Nephron progenitor cell (in vitro differentiated cells): Measurements from ENCODE around the gene AOX1.
"Not testable (repeated sequence)": the region's sequence is repeated elsewhere in the genome, so short reads cannot be mapped to it uniquely, and the experiment has no call there.

ENCODE experiments used
- DNase-seq: peaks from one replicate; pipeline ENCODE4 v3.0.0; 2021
- H3K27ac Mint-ChIP-seq: 2 replicates; pipeline ENCODE4 v1.8.0; 2021; ENCODE audit warnings: mild to moderate bottlenecking, moderate library complexity, mixed read lengths
- H3K27me3 Mint-ChIP-seq: 2 replicates; pipeline ENCODE4 v1.8.0; 2021; ENCODE audit warnings: mild to moderate bottlenecking, low read depth, mixed read lengths; ENCODE audit not compliant: poor library complexity
- H3K36me3 Mint-ChIP-seq: 2 replicates; pipeline ENCODE4 v1.8.0; 2021; ENCODE audit warnings: low read depth, mixed read lengths
- H3K4me1 Mint-ChIP-seq: 2 replicates; pipeline ENCODE4 v1.8.0; 2021; ENCODE audit warnings: mixed read lengths
- H3K4me3 Mint-ChIP-seq: 2 replicates; pipeline ENCODE4 v1.8.0; 2021; ENCODE audit warnings: mild to moderate bottlenecking, moderate library complexity, mixed read lengths
- H3K9me3 Mint-ChIP-seq: 2 replicates; pipeline ENCODE4 v1.8.0; 2021; ENCODE audit warnings: mild to moderate bottlenecking, moderate library complexity, mixed read lengths
- CTCF ChIP-seq: fragments of 200-600 bp; sonication (generic); IDR thresholded peaks from 2 replicates; pipeline ENCODE4 v1.5.0; 2021; ENCODE audit warnings: antibody characterized with exemption

AOX1 gene

GRCh38 chr2:200625958-200626363 is 40.1 kb downstream of the AOX1 start:
- DNase-seq: no peak
- H3K27me3 Mint-ChIP-seq: peaks cover 3% of the 10 kb centered on the region
- no peak for TF ChIP-seq CTCF
- no peak overlapping the region for H3K4me3 Mint-ChIP-seq
- peaks cover 20% of the 10 kb centered on the region for H3K4me1 Mint-ChIP-seq
- H3K36me3 Mint-ChIP-seq: no peaks in the 10 kb centered on the region
- H3K27ac Mint-ChIP-seq: no peak overlapping the region
- no peaks in the 10 kb centered on the region for H3K9me3 Mint-ChIP-seq

- Mint-ChIP-seq H3K27me3 (peaks cover 3% of the 10 kb centered on the region), H3K4me1 (peaks cover 20% of the 10 kb centered on the region), H3K4me3 (no peak overlapping the region), H3K27ac (no peak overlapping the region), H3K36me3 (no peaks in the 10 kb centered on the region), H3K9me3 (no peaks in the 10 kb centered on the region)
- TF ChIP-seq CTCF: no peak
- DNase-seq: no peak
Observed at GRCh38 chr2:200627110-200627770, 41.4 kb downstream of the AOX1 start.

DNA sequence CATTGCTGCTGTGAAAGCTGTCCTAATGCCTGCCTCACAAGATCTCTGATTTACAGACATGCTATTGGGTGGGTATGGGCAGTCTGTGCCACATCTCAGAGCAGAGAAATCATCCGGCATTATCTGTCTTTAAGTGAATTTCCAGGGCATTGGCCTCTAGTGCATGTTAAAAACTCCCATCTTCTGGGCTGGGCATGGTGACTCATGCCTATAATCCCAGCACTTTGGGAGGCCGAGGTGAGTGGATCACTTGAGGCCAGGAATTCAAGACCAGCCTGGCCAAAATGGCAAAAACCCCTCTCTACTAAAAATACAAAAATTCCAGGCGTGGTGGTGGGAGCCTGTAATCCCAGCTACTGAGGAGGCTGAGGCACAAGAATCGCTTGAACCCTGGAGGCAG is 42.6 kb downstream of the AOX1 start:
- H3K27me3 Mint-ChIP-seq, H3K36me3 Mint-ChIP-seq, H3K27ac Mint-ChIP-seq, H3K4me3 Mint-ChIP-seq, DNase-seq, H3K9me3 Mint-ChIP-seq: not testable (repeated sequence)
- H3K4me1 Mint-ChIP-seq: peaks cover 18% of the 10 kb centered on the region

DNA sequence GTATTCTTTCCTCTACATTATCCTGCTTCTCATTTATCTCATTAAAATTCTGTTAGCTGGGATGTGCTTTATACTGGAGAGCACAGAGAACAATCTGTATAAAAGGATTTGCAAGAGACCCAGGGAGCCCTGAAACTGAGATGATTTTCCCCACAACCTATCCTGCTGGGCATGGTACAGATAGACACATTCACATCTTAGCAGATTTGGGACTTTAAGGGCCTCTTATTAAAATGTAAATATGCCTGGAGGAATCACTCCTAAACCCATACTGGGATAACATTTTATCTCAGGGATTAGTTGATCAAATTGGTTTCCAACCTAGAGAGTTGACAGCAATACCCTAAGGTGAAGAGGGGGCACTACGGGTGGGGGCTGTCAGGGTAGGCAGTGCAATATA is 45.5 kb downstream of the AOX1 start:
- no peak for TF ChIP-seq CTCF
- Mint-ChIP-seq H3K36me3 (no peaks in the 10 kb centered on the region), H3K4me1 (peaks cover 17% of the 10 kb centered on the region), H3K27ac (no peak overlapping the region), H3K27me3 (peaks cover 3% of the 10 kb centered on the region), H3K4me3 (no peak overlapping the region), H3K9me3 (peaks cover 13% of the 10 kb centered on the region)
- no peak for DNase-seq

DNA sequence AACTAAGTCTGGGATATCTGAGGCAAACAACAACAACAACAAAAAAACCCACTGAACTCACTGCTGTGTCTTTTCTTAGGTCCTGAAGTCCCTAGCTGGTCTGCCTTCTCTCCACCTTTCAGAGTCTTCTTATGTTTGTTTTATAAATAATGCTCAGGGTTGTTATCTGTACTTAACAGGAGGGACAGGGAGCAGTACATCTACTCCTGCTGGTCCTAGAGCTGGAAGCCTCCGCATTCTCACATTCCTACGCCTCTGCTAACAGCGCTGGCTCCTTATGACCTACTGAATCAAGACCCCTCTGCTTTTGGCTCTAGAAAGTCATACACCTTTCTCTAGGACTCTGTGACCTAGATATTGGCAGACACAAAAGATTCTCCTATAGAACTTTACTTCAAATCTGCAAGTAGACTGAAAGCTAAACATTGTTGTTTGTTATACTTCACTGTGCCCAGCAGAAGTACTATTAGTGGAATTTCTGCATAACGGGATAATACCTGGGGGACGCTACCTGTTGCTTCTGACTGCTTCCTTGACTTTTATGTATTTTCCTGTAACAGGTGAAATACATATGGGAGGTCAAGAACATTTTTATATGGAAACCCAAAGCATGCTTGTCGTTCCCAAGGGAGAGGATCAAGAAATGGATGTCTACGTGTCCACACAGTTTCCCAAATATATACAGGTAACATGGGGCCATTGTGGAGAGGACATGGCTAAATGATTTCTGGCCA is 48.6 kb downstream of the AOX1 start:
- no peak for TF ChIP-seq CTCF
- H3K9me3 Mint-ChIP-seq: peaks cover 13% of the 10 kb centered on the region
- no peak overlapping the region for H3K4me3 Mint-ChIP-seq
- peaks cover 11% of the 10 kb centered on the region for H3K4me1 Mint-ChIP-seq
- H3K27ac Mint-ChIP-seq: no peak overlapping the region
- H3K27me3 Mint-ChIP-seq: peaks cover 3% of the 10 kb centered on the region
- no peaks in the 10 kb centered on the region for H3K36me3 Mint-ChIP-seq
- DNase-seq: no peak

GRCh38 chr2:200635251-200635650 is 49.4 kb downstream of the AOX1 start:
- DNase-seq: no peak
- Mint-ChIP-seq H3K4me1 (peaks cover 14% of the 10 kb centered on the region), H3K27ac (peak overlapping the region; percentile 74), H3K4me3 (no peak overlapping the region), H3K9me3 (peaks cover 13% of the 10 kb centered on the region), H3K36me3 (no peaks in the 10 kb centered on the region), H3K27me3 (peaks cover 3% of the 10 kb centered on the region)
- TF ChIP-seq CTCF: no peak
